Panc1 (cell line): ENCODE measurements around the gene NUP50. TPM values are rescaled to one million over a fixed set of nuclear protein-coding genes. Genes with fewer than 3 reads are reported as not detected.

Experiments
- ATAC-seq: fragments of 200-7000 bp; cut with Tn5 transposase; 2 replicates; pipeline ENCODE4 v1.9.1; 2020; ENCODE audit warnings: mild to moderate bottlenecking, moderate library complexity
- BruUV-seq: library from RNA; stranded (reverse); fragments of 400-500 nt; replicated peaks from 2 replicates; lab custom pipeline; 2021; lab: Mats Ljungman, UMichigan
- CTCF ChIA-PET: fragments of 300-600 bp; sonication (Branson Sonifier 250); formaldehyde crosslinking; loops from one replicate; lab custom pipeline; 2022; ENCODE audit warnings: antibody characterized with exemption; lab: Charles Lee
- POLR2A ChIA-PET: fragments of 300-600 bp; sonication (Branson Sonifier 250); formaldehyde crosslinking; loops from one replicate; lab custom pipeline; 2022; ENCODE audit warnings: antibody characterized with exemption; lab: Charles Lee
- DNase-seq: peaks from one replicate; pipeline ENCODE4 v3.0.0-alpha.2; 2010; ENCODE audit warnings: low read depth, low spot score
- H3K27ac ChIP-seq: 2 replicates; pipeline ENCODE4 v1.5.1; 2011; ENCODE audit warnings: mild to moderate bottlenecking, low read length, inconsistent platforms
- H3K27me3 ChIP-seq: fragments of 200-500 bp; sonication (Bioruptor generic); 2 replicates; pipeline ENCODE4 v1.6.0; 2014; ENCODE audit warnings: low read length, inconsistent platforms; ENCODE audit not compliant: control insufficient read depth, insufficient read depth
- H3K36me3 ChIP-seq: fragments of 200-500 bp; sonication (Bioruptor generic); 2 replicates; pipeline ENCODE4 v1.5.1; 2014; ENCODE audit warnings: inconsistent platforms, mild to moderate bottlenecking, low read length, moderate library complexity; ENCODE audit not compliant: control insufficient read depth, insufficient read depth
- H3K4me1 ChIP-seq: 2 replicates; pipeline ENCODE4 v1.5.1; 2011; ENCODE audit warnings: inconsistent platforms, mild to moderate bottlenecking, low read length, moderate library complexity; ENCODE audit not compliant: control insufficient read depth, insufficient read depth
- H3K4me3 ChIP-seq, 2 experiments: 2 replicates each; pipeline ENCODE4 v1.5.1; 2011 to 2012; ENCODE audit warnings: low read depth in 2 of 2, low read length in 2 of 2, mild to moderate bottlenecking in 2 of 2, inconsistent platforms in 1 of 2, moderate library complexity in 1 of 2
- H3K9me3 ChIP-seq: fragments of 200-500 bp; sonication (Bioruptor generic); 2 replicates; pipeline ENCODE4 v1.5.1; 2014; ENCODE audit warnings: low read depth, mild to moderate bottlenecking, inconsistent platforms, low read length, moderate library complexity; ENCODE audit not compliant: control insufficient read depth, insufficient read depth
- CTCF ChIP-seq: fragments of 450-650 bp; IDR thresholded peaks from 2 replicates; pipeline ENCODE4 v1.5.1; 2017; ENCODE audit warnings: mild to moderate bottlenecking
- POLR2AphosphoS5 ChIP-seq: IDR thresholded peaks from 2 replicates; pipeline ENCODE4 v1.6.1; 2012; ENCODE audit warnings: mild to moderate bottlenecking, low read depth, low read length, moderate library complexity
- REST ChIP-seq, 2 experiments: IDR thresholded peaks; 2 replicates each; pipeline ENCODE4 v1.6.1; 2011 to 2012; ENCODE audit warnings: low read depth in 2 of 2, control low read depth in 1 of 2, low read length in 1 of 2, mild to moderate bottlenecking in 1 of 2, moderate library complexity in 1 of 2; ENCODE audit not compliant: insufficient read depth in 1 of 2
- SIN3A ChIP-seq: IDR thresholded peaks from 2 replicates; pipeline ENCODE4 v1.6.1; 2012; ENCODE audit warnings: low read depth, mild to moderate bottlenecking, low read length, moderate library complexity, borderline replicate concordance; ENCODE audit not compliant: insufficient read depth
- TCF7L2 ChIP-seq: IDR thresholded peaks from 2 replicates; pipeline ENCODE4 v1.6.1; 2011; ENCODE audit warnings: mild to moderate bottlenecking, low read depth, low read length, inconsistent platforms
- in situ Hi-C: cut with HindIII; loops from 2 replicates; pipeline ENCODE4 v1.10.0; 2016; ENCODE audit warnings: low sequenced_read_pairs, low pct_unique_long_range_greater_than_20kb
- intact Hi-C: fragments of 100-400 bp; cut with micrococcal nuclease; formaldehyde crosslinking; loops from one replicate; pipeline ENCODE4 v1.10.0; 2022; ENCODE audit not compliant: unreplicated experiment
- total RNA-seq: library from RNA; stranded (reverse); gene quantifications from one replicate; pipeline ENCODE4 v1.2.1, GENCODE V29; 2021; ENCODE audit not compliant: unreplicated experiment

NUP50 gene
- total RNA-seq, 1 experiment from 2014 or later = 52.1 TPM

GRCh38 chr22:45120931-45121330, 42.8 kb upstream of the NUP50 start:
- no TSS peak for BruUV-seq
- H3K4me3 ChIP-seq = no peak overlapping the region
- in situ Hi-C loops = no loop called here
- TF ChIP-seq POLR2AphosphoS5 = no peak
- TF ChIP-seq SIN3A = no peak
- no peak for TF ChIP-seq REST (IDR thresholded peaks at IDR 0.05; ENCODE audit: insufficient read depth in 1 of 2, low read depth in 2 of 2, low read length in 1 of 2)
- no peak for TF ChIP-seq TCF7L2
- no peak for TF ChIP-seq CTCF
- H3K4me1 ChIP-seq = no peaks in the 10 kb centered on the region
- no peaks in the 10 kb centered on the region for H3K36me3 ChIP-seq
- ATAC-seq (no peak), DNase-seq (no peak)
- no peaks in the 10 kb centered on the region for H3K9me3 ChIP-seq
- ChIA-PET CTCF (interaction anchor here (0.7 kb wide), 1 partner anchor 12 kb away, joined by 4 read pairs; no protein-coding TSS in a partner anchor), POLR2A (no interaction called here)
- intact Hi-C loops = no loop called here
- H3K27me3 ChIP-seq = no peaks in the 10 kb centered on the region
- no peak overlapping the region for H3K27ac ChIP-seq

GRCh38 chr22:45124176-45124847, 39.4 kb upstream of the NUP50 start:
- Histone ChIP-seq H3K36me3 (no peaks in the 10 kb centered on the region), H3K4me1 (no peaks in the 10 kb centered on the region), H3K27me3 (no peaks in the 10 kb centered on the region), H3K4me3 (no peak overlapping the region), H3K27ac (no peak overlapping the region), H3K9me3 (no peaks in the 10 kb centered on the region)
- no peak for DNase-seq
- ATAC-seq = no peak
- no TSS peak for BruUV-seq
- intact Hi-C loops (no loop called here), in situ Hi-C loops (no loop called here)
- CTCF ChIA-PET = no interaction called here
- POLR2A ChIA-PET = no interaction called here
- TF ChIP-seq REST (IDR thresholded peaks at IDR 0.05; ENCODE audit: insufficient read depth in 1 of 2, low read depth in 2 of 2, low read length in 1 of 2) (no peak), SIN3A (no peak), CTCF (no peak), TCF7L2 (no peak), POLR2AphosphoS5 (no peak)
